WTC11 (cell line): Measurements from ENCODE around the gene ERBB4. TPM values are rescaled to one million over a fixed set of nuclear protein-coding genes. Genes with fewer than 3 reads are reported as not detected.

Source experiments
- ATAC-seq: fragments of 200-7000 bp; cut with Tn5 transposase; 2 replicates; pipeline ENCODE4 v1.10.0; 2021; ENCODE audit warnings: mild to moderate bottlenecking, moderate library complexity
- CTCF ChIA-PET: fragments of 300-600 bp; sonication (Branson Sonifier 250); formaldehyde crosslinking; loops from one replicate; lab custom pipeline; 2021; ENCODE audit warnings: antibody characterized with exemption; lab: Charles Lee
- POLR2A ChIA-PET: fragments of 350-600 bp; sonication (Branson Sonifier 250); formaldehyde crosslinking; loops from one replicate; lab custom pipeline; 2021; ENCODE audit warnings: antibody characterized with exemption; lab: Charles Lee
- DNase-seq: peaks from one replicate; pipeline ENCODE4 v3.0.0; 2021; ENCODE audit warnings: low spot score
- H3K27ac Mint-ChIP-seq: 2 replicates; pipeline ENCODE4 v1.8.0; 2021; ENCODE audit warnings: mixed read lengths
- H3K27me3 Mint-ChIP-seq: 2 replicates; pipeline ENCODE4 v1.8.0; 2021; ENCODE audit warnings: low read depth, mild to moderate bottlenecking, moderate library complexity, mixed read lengths
- H3K36me3 Mint-ChIP-seq: 2 replicates; pipeline ENCODE4 v1.8.0; 2021; ENCODE audit warnings: mixed read lengths
- H3K4me1 Mint-ChIP-seq: 2 replicates; pipeline ENCODE4 v1.8.0; 2022; ENCODE audit warnings: mixed read lengths
- H3K4me3 Mint-ChIP-seq: 2 replicates; pipeline ENCODE4 v1.8.0; 2021; ENCODE audit warnings: mild to moderate bottlenecking, moderate library complexity, mixed read lengths
- H3K9me3 Mint-ChIP-seq: 2 replicates; pipeline ENCODE4 v1.8.0; 2021; ENCODE audit warnings: mixed read lengths
- JUN ChIP-seq: sonication (generic); formaldehyde crosslinking; IDR thresholded peaks from 2 replicates; pipeline ENCODE4 v1.8.0; 2023; ENCODE audit warnings: mild to moderate bottlenecking, missing genetic modification reagents
- NR2C2 ChIP-seq: sonication (generic); formaldehyde crosslinking; IDR thresholded peaks from 2 replicates; pipeline ENCODE4 v1.8.0; 2022; ENCODE audit warnings: mild to moderate bottlenecking, missing genetic modification reagents
- ZNF232 ChIP-seq: sonication (generic); formaldehyde crosslinking; IDR thresholded peaks from 2 replicates; pipeline ENCODE4 v1.8.0; 2022; ENCODE audit warnings: mild to moderate bottlenecking, missing genetic modification reagents
- total RNA-seq: library from RNA; stranded (reverse); gene quantifications from 3 replicates; pipeline ENCODE4 v1.2.3, GENCODE V29; 2021
- TF ChIP-seq, protein P1 (sequence below): sonication (generic); formaldehyde crosslinking; IDR thresholded peaks from 2 replicates; pipeline ENCODE4 v1.8.1; 2023; ENCODE audit warnings: mild to moderate bottlenecking, missing genetic modification reagents, moderate library complexity
- TF ChIP-seq, protein P2 (sequence below): sonication (generic); formaldehyde crosslinking; IDR thresholded peaks from 2 replicates; pipeline ENCODE4 v1.8.0; 2022; ENCODE audit warnings: mild to moderate bottlenecking, missing genetic modification reagents
- TF ChIP-seq, protein P3 (sequence below): sonication (generic); formaldehyde crosslinking; IDR thresholded peaks from 2 replicates; pipeline ENCODE4 v1.8.1; 2022; ENCODE audit warnings: mild to moderate bottlenecking, missing genetic modification reagents, moderate library complexity, borderline replicate concordance
- TF ChIP-seq, protein P4 (sequence below): sonication (generic); formaldehyde crosslinking; IDR thresholded peaks from 2 replicates; pipeline ENCODE4 v1.8.1; 2022; ENCODE audit warnings: low read depth, missing genetic modification reagents, borderline replicate concordance
- TF ChIP-seq, protein P5 (sequence below): sonication (generic); formaldehyde crosslinking; IDR thresholded peaks from 2 replicates; pipeline ENCODE4 v1.8.0; 2022; ENCODE audit warnings: mild to moderate bottlenecking, missing genetic modification reagents
- TF ChIP-seq, protein P6 (sequence below): sonication (generic); formaldehyde crosslinking; IDR thresholded peaks from 2 replicates; pipeline ENCODE4 v1.8.1; 2022; ENCODE audit warnings: low read depth, mild to moderate bottlenecking, moderate library complexity, missing genetic modification reagents, borderline replicate concordance
- TF ChIP-seq, protein P7 (sequence below): sonication (generic); formaldehyde crosslinking; IDR thresholded peaks from 2 replicates; pipeline ENCODE4 v1.8.0; 2023; ENCODE audit warnings: missing genetic modification reagents
- TF ChIP-seq, protein P8 (sequence below): fragments of 250-450 bp; sonication (Bioruptor Pico); IDR thresholded peaks from 2 replicates; pipeline ENCODE4 v2.1.2; 2022; ENCODE audit warnings: mild to moderate bottlenecking, moderate library complexity

ERBB4 gene
- total RNA-seq, 1 experiment from 2014 or later: 1.6 TPM

DNA sequence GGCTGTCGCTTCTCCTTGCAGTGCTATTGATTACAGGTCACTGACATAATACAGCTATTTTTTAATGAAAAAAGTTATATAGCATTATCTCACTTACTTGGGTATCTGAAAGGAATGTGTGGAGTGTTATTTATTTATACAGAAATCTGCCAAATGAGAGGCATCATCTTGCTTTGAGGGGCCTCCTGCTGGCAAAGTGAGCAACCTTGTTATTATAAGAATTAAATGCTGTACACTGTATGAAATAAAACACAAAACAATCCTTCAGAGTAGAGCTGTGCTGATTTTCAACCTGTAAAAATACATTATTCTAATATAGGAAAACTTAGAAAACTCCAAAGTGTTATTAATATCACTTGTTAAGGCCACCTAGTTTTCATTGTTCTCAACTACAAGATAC lies 20.9 kb downstream of the ERBB4 start:
- H3K36me3 Mint-ChIP-seq: no peaks in the 10 kb centered on the region
- no peaks in the 10 kb centered on the region for H3K4me1 Mint-ChIP-seq
- TF ChIP-seq, protein P1, sequence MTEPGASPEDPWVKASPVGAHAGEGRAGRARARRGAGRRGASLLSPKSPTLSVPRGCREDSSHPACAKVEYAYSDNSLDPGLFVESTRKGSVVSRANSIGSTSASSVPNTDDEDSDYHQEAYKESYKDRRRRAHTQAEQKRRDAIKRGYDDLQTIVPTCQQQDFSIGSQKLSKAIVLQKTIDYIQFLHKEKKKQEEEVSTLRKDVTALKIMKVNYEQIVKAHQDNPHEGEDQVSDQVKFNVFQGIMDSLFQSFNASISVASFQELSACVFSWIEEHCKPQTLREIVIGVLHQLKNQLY: no peak
- TF ChIP-seq, protein P2, sequence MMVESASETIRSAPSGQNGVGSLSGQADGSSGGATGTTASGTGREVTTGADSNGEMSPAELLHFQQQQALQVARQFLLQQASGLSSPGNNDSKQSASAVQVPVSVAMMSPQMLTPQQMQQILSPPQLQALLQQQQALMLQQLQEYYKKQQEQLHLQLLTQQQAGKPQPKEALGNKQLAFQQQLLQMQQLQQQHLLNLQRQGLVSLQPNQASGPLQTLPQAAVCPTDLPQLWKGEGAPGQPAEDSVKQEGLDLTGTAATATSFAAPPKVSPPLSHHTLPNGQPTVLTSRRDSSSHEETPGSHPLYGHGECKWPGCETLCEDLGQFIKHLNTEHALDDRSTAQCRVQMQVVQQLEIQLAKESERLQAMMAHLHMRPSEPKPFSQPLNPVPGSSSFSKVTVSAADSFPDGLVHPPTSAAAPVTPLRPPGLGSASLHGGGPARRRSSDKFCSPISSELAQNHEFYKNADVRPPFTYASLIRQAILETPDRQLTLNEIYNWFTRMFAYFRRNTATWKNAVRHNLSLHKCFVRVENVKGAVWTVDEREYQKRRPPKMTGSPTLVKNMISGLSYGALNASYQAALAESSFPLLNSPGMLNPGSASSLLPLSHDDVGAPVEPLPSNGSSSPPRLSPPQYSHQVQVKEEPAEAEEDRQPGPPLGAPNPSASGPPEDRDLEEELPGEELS (CRISPR knock-in tag): no peak
- TF ChIP-seq ZNF232 (CRISPR knock-in tag): no peak
- TF ChIP-seq, protein P3, sequence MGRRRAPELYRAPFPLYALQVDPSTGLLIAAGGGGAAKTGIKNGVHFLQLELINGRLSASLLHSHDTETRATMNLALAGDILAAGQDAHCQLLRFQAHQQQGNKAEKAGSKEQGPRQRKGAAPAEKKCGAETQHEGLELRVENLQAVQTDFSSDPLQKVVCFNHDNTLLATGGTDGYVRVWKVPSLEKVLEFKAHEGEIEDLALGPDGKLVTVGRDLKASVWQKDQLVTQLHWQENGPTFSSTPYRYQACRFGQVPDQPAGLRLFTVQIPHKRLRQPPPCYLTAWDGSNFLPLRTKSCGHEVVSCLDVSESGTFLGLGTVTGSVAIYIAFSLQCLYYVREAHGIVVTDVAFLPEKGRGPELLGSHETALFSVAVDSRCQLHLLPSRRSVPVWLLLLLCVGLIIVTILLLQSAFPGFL (CRISPR knock-in tag): no peak
- TF ChIP-seq, protein P4, sequence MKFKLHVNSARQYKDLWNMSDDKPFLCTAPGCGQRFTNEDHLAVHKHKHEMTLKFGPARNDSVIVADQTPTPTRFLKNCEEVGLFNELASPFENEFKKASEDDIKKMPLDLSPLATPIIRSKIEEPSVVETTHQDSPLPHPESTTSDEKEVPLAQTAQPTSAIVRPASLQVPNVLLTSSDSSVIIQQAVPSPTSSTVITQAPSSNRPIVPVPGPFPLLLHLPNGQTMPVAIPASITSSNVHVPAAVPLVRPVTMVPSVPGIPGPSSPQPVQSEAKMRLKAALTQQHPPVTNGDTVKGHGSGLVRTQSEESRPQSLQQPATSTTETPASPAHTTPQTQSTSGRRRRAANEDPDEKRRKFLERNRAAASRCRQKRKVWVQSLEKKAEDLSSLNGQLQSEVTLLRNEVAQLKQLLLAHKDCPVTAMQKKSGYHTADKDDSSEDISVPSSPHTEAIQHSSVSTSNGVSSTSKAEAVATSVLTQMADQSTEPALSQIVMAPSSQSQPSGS (CRISPR knock-in tag): no peak
- no peaks in the 10 kb centered on the region for H3K9me3 Mint-ChIP-seq
- H3K27me3 Mint-ChIP-seq: no peaks in the 10 kb centered on the region
- no peak for ATAC-seq
- no peak overlapping the region for H3K4me3 Mint-ChIP-seq
- no peak overlapping the region for H3K27ac Mint-ChIP-seq
- no peak for DNase-seq
- ChIA-PET CTCF (no interaction called here), POLR2A (no interaction called here)

DNA sequence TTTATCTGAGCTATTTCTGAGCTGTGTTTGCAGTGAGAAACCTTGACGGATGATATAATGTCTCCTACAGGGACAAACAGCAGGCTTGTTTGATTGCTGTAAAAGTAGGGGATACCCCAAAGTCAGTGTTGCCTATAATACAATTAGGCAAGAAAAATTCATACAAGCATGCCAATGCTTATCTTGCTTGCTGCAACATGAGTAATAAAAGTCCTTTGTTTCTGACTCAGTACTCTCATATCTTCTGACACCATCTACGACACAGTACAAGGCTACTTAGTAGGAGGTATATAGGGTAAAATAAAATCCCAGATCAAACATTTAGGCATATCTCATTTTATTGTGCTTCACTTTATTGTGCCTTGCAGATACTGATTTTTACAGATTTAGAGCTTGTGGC lies 33.0 kb downstream of the ERBB4 start:
- DNase-seq (no peak), ATAC-seq (no peak)
- Mint-ChIP-seq H3K27me3 (no peaks in the 10 kb centered on the region), H3K27ac (no peak overlapping the region), H3K4me3 (no peak overlapping the region), H3K9me3 (no peaks in the 10 kb centered on the region), H3K36me3 (no peaks in the 10 kb centered on the region), H3K4me1 (no peaks in the 10 kb centered on the region)
- CTCF ChIA-PET: no interaction called here
- POLR2A ChIA-PET: no interaction called here
- TF ChIP-seq, protein P4 (CRISPR knock-in tag): no peak
- TF ChIP-seq, protein P5, sequence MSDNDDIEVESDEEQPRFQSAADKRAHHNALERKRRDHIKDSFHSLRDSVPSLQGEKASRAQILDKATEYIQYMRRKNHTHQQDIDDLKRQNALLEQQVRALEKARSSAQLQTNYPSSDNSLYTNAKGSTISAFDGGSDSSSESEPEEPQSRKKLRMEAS (CRISPR knock-in tag): no peak
- TF ChIP-seq, protein P6, sequence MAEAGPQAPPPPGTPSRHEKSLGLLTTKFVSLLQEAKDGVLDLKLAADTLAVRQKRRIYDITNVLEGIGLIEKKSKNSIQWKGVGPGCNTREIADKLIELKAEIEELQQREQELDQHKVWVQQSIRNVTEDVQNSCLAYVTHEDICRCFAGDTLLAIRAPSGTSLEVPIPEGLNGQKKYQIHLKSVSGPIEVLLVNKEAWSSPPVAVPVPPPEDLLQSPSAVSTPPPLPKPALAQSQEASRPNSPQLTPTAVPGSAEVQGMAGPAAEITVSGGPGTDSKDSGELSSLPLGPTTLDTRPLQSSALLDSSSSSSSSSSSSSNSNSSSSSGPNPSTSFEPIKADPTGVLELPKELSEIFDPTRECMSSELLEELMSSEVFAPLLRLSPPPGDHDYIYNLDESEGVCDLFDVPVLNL (CRISPR knock-in tag): no peak
- TF ChIP-seq, protein P7, sequence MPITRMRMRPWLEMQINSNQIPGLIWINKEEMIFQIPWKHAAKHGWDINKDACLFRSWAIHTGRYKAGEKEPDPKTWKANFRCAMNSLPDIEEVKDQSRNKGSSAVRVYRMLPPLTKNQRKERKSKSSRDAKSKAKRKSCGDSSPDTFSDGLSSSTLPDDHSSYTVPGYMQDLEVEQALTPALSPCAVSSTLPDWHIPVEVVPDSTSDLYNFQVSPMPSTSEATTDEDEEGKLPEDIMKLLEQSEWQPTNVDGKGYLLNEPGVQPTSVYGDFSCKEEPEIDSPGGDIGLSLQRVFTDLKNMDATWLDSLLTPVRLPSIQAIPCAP (CRISPR knock-in tag): no peak
- TF ChIP-seq JUN (CRISPR knock-in tag): no peak
- no peak for TF ChIP-seq NR2C2
- TF ChIP-seq, protein P1: no peak
- TF ChIP-seq ZNF232 (CRISPR knock-in tag): no peak
- TF ChIP-seq, protein P8, sequence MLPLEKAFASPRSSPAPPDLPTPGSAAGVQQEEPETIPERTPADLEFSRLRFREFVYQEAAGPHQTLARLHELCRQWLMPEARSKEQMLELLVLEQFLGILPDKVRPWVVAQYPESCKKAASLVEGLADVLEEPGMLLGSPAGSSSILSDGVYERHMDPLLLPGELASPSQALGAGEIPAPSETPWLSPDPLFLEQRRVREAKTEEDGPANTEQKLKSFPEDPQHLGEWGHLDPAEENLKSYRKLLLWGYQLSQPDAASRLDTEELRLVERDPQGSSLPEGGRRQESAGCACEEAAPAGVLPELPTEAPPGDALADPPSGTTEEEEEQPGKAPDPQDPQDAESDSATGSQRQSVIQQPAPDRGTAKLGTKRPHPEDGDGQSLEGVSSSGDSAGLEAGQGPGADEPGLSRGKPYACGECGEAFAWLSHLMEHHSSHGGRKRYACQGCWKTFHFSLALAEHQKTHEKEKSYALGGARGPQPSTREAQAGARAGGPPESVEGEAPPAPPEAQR: no peak
